Vagina (tissue), 2 donors: ENCODE data around the gene GATA5.

ENCODE experiments used
- POLR2A ChIP-seq, 2 donors: fragments of 450-650 bp; IDR thresholded peaks; one replicate each; pipeline ENCODE4 v1.6.1; 2017; ENCODE audit warnings: antibody characterized with exemption in 2 of 2, mild to moderate bottlenecking in 2 of 2, moderate library complexity in 2 of 2
- TF ChIP-seq, protein P1 (sequence below), 3 experiments: fragments of 450-650 bp in 2 of 3; fragments of 200-600 bp in 1 of 3; sonication (generic) in 1 of 3; IDR thresholded peaks; one replicate each; pipeline ENCODE4 v1.5.1; 2017 to 2019; ENCODE audit warnings: antibody characterized with exemption in 3 of 3, mild to moderate bottlenecking in 2 of 3, moderate library complexity in 2 of 3

GRCh38 chr20:62461157-62461556 lies 14.6 kb downstream of the GATA5 start:
- TF ChIP-seq, protein P1, sequence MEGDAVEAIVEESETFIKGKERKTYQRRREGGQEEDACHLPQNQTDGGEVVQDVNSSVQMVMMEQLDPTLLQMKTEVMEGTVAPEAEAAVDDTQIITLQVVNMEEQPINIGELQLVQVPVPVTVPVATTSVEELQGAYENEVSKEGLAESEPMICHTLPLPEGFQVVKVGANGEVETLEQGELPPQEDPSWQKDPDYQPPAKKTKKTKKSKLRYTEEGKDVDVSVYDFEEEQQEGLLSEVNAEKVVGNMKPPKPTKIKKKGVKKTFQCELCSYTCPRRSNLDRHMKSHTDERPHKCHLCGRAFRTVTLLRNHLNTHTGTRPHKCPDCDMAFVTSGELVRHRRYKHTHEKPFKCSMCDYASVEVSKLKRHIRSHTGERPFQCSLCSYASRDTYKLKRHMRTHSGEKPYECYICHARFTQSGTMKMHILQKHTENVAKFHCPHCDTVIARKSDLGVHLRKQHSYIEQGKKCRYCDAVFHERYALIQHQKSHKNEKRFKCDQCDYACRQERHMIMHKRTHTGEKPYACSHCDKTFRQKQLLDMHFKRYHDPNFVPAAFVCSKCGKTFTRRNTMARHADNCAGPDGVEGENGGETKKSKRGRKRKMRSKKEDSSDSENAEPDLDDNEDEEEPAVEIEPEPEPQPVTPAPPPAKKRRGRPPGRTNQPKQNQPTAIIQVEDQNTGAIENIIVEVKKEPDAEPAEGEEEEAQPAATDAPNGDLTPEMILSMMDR (IDR thresholded peaks at IDR 0.05) = no peak
- TF ChIP-seq POLR2A (IDR thresholded peaks at IDR 0.05) = no peak
